Stimulated activated CD8-positive, alpha-beta memory T cell treated with anti-CD3 and anti-CD28 coated beads, Interleukin-12 subunit alpha, Interleukin-12 subunit beta, amount 100 ng/mL, for 24 hours (primary cell): ENCODE data around the gene PKD2L1.
A peak's percentile ranks its signal among the peaks of the same experiment; 100 is the strongest.
"Not testable (repeated sequence)": the region's sequence is repeated elsewhere in the genome, so short reads cannot be mapped to it uniquely, and the experiment has no call there.

Source experiments
- DNase-seq: peaks from one replicate; pipeline ENCODE4 v3.0.0-alpha.2; 2020; ENCODE audit errors: extremely low read depth

The PKD2L1 gene

DNA sequence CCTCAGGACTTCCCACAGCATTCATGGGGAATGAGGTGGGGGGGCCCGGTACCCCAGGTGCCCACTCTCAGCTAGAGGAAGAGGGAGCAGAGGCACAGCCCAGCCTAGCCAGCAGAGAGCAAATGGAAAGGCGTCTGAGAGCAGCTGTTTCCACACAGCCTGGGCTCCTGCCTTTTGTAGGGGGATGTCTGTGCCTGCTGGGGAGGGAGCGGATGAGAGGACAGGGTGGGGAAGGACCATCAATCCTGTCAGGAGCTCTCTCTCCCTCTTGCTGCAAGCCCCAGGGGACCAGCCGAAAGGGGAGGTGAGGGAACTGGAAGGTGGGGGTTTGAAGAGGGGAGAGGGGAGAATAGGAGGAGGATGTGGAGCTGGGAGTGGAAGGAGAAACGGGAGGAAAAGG is at the start of gene PKD2L1:
PKD2L1 (minus strand) TSS at position 150 of the 400 bp plus-strand sequence; CDS start at position 25, 125 bp downstream.
- no peak for DNase-seq

DNA sequence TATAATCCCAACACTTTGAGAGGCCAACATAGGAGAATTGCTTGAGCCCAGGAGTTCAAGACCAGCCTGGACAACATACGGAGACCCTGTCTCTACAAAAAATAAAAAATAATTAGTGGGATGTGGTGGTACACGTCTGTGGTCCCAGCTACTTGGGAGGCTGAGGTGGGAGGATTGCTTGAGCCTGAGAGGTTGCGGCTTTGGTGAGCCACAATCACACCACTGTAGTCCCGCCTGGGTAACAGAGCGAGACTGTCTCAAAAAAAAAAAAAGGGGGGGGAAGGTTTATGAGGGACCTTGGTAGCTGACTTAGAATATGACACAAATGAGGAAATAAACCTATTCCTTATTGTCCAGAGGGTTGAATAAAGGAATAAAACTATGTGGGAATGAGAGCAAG is 47.8 kb upstream of the PKD2L1 start:
- DNase-seq = no peak

DNA sequence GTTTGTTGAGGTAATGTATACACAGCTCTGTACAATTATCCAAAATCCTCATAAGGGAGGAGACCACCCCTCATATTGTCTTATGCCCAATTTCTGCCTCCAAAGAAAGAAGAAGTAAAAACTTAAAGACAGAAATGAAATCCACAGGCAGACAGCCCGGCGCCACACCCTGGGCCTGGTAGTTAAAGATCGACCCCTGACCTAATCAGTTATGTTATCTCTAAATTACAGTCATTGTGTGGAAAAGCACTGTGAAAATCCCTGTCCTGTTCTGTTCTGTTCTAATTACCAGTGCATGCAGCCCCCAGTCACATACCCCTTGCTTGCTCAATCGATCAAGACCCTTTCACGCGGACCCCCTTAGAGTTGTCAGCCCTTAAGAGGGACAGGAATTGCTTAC is 46.6 kb upstream of the PKD2L1 start:
- DNase-seq = not testable (repeated sequence)

DNA sequence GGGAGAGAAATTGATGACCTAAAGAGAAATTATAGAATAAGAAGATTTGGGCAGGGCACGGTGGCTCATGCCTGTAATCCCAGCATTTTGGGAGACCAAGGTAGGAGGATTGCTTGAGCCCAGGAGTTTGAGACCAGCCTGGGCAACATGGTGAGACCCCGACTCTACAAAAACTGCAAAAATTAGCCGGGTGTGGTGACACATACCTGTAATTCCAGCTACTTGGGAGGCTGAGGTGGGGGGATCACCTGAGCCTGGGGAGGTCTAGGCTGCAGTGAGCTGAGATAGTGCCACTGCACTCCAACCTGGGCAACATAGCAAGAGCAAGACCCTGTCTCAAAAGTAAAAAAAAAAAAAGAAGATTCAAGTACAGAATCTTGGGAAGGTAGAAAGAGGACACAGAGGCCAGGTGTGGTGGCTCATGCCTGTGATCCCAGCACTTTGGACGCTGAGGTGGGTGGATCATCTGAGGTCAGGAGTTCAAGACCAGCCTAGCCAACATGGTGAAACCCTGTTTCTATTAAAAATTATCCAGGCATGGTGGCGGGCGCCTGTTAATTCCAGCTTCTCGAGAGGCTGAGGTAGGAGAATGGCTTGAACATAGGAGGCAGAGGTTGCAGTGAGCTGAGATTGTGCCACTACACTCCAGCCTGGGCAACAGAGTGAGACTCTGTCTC is 44.8 kb upstream of the PKD2L1 start:
- DNase-seq = not testable (repeated sequence)

DNA sequence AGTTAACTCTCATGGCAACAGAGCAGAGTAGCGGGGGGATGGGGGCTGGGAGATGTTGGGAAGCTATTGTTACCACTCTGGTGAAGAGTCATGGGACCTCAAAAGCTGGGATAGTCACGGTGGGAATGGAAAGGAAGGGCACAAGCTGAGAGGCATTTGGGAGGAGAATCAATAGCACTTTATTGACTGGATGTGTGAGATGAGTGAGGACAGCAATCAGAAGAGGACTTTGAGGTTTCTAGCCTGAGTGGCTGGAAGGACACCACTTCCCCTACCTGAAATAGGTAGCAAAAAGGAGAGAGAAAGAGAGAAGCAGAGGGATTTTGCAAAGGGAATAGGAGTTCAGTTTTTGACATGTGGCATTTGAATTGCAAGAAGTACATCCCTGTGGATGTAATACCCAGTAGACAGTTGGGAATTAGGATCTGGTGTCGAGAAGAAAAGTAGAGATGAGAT is 44.2 kb upstream of the PKD2L1 start:
- no peak for DNase-seq

DNA sequence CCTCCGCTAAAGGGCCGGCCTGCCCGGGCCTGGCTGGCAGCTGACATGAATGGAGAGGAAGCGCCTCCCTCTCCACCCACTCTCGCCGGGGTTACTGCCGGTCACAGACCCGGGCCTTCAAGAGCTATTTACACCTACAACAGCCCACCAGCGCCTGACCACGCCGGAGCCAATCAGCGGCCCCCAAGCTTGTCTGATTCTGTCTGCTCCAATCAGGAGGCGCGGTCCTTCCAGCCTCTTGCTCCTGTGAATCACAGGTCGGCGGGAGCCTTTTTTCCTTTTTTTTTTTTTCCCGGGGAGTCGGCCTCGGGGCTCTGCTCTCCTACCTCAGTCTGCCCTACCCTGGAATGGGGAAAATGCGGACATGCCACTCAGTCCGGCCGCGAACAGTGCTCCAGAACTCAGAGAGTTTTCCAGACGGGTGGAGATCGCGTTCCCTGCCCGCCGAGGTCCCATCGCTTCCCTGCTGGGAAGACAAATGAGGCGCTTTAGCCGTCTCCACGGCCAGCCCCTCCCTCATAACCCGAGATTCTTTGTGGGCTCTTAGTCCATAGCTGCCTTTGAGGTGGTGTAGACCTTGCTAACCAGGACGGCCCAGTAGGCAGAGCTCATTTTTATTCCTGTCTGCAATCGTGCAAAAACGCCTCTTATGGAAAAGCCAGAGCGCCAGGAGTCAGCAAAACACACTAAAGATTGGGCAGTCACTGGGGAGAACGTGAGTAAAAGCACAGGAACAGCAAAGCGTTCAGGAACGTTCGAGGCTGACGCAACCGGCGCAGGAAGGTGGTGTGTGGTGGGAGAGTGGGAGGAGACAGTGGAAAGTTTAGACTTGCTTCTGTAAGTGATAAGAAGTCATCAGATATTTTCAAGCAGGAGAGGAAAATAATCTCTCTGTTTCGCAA is 43.5 kb upstream of the PKD2L1 start:
- DNase-seq = peak; percentile 82

DNA sequence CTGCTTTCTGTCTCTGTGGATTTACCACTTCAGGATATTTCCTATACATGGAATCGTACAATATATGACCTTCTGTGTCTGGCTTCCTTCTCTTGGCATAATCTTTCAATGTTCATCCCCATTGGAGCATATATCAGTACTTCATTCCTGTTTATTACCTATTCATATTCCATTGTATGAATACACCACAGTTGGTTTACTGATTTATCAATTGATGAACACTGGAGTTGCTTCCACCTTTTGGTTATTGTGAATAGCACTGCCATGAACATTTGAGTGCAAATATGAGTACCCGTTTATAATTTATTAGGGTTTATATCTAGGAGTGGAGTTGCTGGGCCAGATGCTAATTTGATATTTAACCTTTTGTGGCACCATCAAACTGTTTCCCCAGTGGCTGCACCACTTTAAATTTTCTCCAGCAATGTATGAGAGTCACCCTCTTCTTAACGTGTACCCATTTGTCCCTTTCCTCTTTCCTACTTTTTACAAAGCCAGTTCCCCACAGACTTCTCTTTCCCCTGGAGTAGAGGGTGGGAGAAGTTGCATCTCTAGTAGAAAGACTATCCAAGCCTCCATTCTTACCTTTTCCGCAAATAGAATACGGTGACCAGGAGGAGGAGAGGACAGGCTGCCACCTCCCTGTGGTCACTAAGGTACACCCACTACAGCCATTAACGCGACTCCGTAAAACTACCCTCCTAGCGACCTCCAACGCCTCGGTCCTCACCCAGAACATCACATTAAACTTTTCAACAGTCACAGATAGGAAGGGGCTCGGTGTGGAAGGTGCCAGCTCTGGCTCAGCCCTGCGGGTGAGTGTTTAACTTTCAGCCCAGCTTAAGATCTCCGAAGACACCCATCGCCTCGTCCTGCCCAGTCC is 42.6 kb upstream of the PKD2L1 start:
- no peak for DNase-seq

DNA sequence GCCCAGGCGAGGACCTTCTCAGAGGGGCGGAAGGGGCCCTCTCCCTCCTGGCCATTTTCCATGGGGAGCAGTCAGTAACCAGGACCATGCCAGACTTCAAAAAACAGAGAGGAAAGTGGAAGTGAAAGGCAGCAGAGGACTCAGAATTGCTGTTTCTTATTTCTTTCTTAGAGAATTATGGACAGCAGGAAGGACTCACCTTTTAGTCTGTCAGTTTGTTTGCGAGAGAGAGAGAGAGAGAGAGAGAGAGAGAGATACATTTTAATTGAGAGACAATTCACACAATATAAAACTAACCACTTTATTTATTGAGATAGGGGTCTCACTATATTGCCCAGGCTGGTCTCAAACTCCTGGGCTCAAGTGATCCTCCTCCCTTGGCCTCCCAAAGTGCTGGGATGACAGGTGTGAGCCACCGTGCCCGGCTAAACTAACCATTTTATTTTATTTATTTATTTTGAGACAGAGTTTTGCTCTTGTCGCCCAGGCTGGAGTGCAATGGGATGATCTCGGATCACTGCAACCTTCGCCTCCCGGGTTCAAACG is 41.5 kb upstream of the PKD2L1 start:
- no peak for DNase-seq

DNA sequence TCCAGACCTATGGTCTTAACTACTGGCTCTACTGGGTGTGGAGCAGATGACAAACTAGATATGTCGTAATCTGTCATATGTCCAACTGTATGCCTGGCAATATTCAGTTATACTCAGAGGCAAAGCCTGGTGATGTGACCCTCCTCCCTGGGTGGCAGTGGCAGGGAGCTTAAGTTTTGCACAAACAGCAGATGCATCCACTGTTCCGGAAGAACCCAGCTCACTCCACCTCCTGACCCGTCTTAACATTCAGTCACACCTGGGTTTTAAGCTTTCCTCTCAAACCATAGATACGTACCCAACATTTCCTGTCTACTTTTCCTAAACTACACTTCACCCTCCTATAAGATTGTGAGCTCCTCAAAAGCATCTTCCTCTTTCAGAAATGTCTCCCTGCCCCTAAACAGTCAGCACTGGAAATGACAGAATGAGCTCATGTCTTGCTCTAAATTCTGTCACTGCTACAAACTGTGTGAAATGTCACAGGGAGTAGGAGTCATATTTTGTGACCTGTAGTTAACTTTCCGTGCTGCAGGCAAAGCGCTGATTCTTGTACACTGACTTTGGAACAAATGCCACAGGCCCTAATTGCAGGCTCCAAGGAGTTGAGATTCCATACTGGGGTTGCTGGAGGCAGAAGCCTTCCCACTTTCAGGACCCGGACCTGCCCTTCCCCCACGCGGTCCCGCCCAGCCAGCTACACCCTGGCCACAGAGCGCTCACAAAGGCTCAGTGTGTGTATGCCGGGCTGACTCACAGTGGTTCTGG is 40.9 kb upstream of the PKD2L1 start:
- no peak for DNase-seq

DNA sequence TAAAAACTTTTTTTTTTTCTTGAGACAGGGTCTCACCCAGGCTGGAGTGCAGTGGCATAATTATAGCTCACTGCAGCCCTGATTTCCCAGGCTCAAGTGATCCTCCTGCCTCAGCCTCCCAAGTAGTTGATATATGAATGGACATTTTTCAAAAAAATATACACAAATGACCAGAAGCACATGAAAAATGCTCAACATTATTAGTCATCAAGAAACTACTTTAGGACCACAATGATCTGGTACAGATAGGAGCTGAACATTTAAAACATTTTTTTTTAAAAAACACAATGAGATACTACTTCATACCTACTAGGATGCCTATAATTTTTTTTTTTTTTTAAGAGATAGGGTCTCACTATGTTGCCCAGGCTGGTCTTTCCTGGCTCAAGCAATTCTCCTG is 38.7 kb upstream of the PKD2L1 start:
- no peak for DNase-seq

DNA sequence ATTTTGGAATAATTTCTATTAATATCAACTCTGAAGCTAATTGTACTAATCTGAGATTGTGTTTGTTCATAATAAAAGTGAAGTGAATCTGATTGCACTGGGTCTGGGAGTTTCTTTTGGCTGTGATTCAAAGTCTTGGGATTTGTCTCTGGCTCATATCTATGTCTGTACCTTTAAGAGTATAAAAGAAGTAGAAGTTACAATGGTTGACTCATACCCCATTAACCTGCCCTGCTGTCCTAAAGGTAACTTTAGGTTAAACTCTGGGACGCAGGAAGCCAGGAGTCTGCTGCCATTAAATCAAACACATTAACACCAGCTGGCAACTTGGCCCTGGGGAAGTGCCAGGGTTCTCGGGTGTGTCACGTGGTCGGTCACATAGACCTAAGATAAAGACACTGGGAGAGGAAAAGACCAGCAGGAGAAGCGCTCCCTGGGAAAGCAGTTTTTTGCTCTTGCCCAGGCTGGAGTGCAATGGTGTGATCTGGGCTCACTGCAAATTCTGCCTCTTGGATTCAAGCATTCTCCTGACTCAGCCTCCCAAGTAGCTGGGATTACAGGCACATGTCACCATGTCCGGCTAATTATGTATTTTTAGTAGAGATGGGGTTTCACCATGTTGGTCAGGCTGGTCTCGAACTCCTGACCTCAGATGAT is 34.8 kb upstream of the PKD2L1 start:
- no peak for DNase-seq

DNA sequence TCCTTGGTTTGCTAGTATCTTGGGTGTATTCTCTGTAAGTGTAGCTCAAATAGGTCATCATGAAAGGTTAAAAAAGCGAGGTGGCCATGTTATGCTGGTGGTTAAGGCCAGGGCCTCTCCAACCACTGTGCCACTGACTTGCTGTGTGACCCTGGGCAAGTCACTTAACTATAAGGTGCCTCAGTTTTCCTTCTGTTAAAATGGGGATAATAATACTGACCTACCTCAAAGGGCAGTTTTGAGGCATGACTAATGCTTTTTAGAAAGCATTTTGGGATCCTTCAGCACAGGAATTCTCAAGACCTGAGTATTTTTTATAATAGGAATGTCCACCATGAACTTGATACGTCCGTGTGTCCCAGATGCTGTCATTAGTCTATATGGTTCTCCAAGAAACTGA is 34.1 kb upstream of the PKD2L1 start:
- DNase-seq = no peak

DNA sequence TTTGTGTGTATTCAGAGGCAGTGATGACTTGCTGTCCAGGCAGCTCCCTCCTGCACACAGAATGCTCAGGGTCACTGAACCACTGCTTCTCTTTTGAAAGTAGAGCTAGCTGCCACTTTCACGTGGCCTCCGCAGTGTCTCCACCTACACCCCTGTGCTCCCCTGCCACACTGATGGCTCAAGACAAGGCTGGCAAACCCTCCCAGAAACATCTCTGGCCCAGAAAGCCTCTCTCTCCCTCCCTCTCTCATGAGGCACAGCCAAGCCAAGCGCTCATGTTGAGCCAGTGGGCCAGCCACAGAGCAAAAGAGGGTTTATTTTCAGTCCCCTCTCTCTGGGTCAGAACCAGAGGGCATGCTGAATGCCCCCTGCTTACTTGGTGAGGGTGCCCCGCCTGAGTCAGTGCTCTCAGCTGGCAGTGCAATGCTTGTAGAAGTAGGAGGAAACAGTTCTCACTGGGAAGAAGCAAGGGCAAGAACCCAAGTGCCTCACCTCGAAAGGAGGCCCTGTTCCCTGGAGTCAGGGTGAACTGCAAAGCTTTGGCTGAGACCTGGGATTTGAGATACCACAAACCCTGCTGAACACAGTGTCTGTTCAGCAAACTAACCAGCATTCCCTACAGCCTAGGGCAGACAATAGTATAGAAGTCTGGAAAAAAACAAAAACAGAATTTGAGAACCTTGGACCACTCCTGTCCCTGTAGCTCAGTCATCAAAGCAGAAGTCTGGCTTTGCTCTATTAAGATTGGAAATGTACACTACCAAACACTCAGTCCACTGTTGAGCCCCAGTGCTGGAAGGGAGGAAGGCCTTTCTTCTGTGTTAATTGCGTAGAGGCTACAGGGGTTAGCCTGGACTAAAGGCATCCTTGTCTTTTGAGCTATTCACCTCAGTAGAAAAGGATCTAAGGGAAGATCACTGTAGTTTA is 32.8 kb upstream of the PKD2L1 start:
- DNase-seq = no peak

DNA sequence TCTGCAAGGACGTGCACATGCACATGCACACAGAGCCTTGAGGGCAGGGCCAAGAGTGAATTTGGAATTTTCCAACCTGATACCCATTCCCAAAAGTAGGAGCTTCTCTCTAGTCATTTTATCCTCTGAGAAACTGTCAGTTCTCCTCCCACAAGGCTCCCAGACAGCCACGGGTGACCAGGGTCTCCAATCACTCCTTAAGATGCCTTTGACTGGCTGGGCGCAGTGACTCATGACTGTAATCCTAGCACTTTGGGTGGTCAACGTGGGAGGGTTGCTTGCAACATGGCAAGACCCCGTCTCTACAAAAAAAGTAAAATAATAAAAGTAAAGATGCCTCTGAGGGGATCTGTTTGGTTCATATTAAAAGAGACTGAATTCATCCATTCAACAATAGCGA is 30.2 kb upstream of the PKD2L1 start:
- no peak for DNase-seq

DNA sequence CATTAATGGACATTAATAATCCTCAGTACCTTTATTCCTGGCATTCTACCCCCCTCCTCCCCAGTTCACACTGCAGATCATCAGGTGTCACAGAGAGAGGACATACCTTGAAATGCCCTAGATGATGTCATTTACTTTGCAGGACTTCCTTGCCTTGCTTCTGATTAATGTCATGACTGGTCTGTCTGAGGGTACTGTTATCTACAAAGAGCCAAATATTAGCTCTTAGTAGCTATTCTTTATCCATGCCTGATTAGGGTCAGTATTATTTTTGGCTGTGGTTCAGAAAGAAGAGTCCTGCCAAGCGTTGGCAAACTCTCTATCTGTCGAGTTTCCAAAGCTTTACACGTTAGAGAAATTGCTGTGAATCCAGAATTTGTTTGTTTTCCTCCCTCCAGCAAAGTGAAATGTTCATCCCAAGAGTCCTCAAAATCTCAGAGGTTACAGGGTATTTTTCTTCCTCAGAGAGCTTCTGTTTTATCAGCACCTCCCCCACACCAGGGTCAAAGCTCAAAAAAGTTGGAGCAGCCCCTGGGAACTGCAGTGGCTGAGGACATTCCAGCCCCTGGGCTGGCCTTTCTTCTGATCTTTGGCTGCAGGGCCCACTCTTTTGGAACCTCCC is 29.6 kb upstream of the PKD2L1 start:
- no peak for DNase-seq

DNA sequence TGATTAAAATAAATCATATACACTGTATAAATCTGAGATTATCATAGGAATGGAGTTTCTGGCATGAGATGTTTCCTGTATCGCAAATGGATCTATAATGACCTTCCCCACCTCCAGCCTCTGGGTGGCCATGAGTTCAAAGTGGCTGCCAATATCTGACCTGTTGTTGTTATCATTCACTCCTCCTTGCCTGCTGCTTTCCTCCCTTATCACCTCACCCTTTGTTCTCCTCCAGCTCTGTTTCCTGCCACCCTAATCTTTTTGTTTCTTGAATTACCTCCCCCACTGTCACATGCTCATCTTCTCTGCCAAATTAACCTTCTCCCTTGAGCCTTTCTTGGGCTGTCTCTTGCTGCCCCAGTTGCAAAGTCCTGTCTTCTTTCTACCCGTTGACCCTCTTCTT is 29.0 kb upstream of the PKD2L1 start:
- no peak for DNase-seq

DNA sequence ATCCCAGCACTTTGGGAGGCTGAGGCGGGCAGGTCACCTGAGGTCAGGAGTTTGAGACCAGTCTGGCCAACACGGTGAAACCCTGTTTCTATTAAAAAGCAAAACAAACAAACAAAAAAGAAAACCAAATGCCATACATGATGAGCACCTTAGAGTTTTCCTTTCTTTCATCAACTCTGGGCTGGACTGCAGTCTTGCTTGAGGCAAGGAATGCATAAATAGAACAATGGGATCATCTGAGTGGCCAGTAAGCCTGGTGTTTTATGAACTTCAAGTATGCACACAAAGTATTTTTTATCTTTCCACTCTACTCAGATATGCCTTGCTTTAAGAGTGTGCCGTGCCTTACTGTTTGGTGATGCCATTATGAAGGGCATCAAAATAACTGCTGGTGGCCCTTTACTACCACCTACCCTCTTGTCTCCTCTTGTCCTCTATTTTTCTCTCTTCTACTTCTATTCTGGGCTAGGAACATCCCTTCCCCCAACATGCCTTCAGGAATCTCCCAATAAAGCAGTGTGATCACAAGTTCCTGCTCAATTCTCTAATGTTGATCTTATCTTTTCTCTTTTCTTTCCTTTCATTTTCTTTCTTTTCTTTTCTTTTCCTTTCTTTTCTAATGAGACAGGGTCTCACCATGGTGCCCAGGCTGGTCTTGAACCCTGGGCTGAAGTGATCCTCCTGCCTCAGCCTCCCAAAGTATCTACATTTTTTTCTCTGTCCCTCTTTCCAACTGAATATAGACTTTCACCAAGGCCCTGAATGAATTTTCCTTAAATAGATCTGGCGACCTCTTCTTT is 27.2 kb upstream of the PKD2L1 start:
- no peak for DNase-seq
